AG09319 (cell line): ENCODE measurements around the gene DCK.

ENCODE experiments used
- DNase-seq: peaks from one replicate; pipeline ENCODE4 v3.0.0-alpha.2; 2010; ENCODE audit warnings: low read depth; ENCODE audit errors: extremely low read depth
- CTCF ChIP-seq: IDR thresholded peaks from 2 replicates; pipeline ENCODE4 v1.5.1; 2011; ENCODE audit warnings: low read depth, mild to moderate bottlenecking, inconsistent platforms, low read length, moderate library complexity

Gene DCK

GRCh38 chr4:70993181-70994068 is at the start of gene DCK:
TSS of gene DCK (plus strand) at chr4:70993649. CDS start at chr4:70993836, 187 bp downstream.
- TF ChIP-seq CTCF = no peak

GRCh38 chr4:70945046-70945445 is 48.4 kb upstream of the DCK start:
- no peak for DNase-seq
- no peak for TF ChIP-seq CTCF

More at GRCh38 chr4:70993181-70994068, at the start of gene DCK:
- peak; percentile 82 for DNase-seq

GRCh38 chr4:70945452-70946055 is 47.9 kb upstream of the DCK start:
- TF ChIP-seq CTCF = no peak
- no peak for DNase-seq

- TF ChIP-seq CTCF = no peak
- no peak for DNase-seq
Measured at GRCh38 chr4:70946939-70947338, 46.5 kb upstream of the DCK start.

GRCh38 chr4:70948665-70949260 is 44.7 kb upstream of the DCK start:
- TF ChIP-seq CTCF = no peak
- no peak for DNase-seq

GRCh38 chr4:70954032-70954431 is 39.4 kb upstream of the DCK start:
- TF ChIP-seq CTCF = no peak
- DNase-seq = no peak

- no peak for TF ChIP-seq CTCF
- DNase-seq = no peak
Measured at GRCh38 chr4:70956549-70957210, 36.8 kb upstream of the DCK start.
